IPS-18c (cell line): ENCODE measurements around the gene RAPGEF4.
"Not testable (repeated sequence)": the region's sequence is repeated elsewhere in the genome, so short reads cannot be mapped to it uniquely, and the experiment has no call there.

Source experiments
- H3K4me3 ChIP-seq: 2 replicates; pipeline ENCODE4 v1.7.0; 2013; ENCODE audit warnings: low read depth, mild to moderate bottlenecking, low read length, moderate library complexity; ENCODE audit not compliant: insufficient read depth
- H3K9me3 ChIP-seq: one replicate; pipeline ENCODE4 v1.6.1; 2013; ENCODE audit warnings: mild to moderate bottlenecking, low read length, moderate library complexity; ENCODE audit not compliant: control insufficient read depth, insufficient read depth

Gene RAPGEF4

GRCh38 chr2:173032032-173032431, 296.4 kb downstream of the RAPGEF4 start:
- H3K9me3 ChIP-seq: no peaks in the 10 kb centered on the region
- no peak overlapping the region for H3K4me3 ChIP-seq

DNA sequence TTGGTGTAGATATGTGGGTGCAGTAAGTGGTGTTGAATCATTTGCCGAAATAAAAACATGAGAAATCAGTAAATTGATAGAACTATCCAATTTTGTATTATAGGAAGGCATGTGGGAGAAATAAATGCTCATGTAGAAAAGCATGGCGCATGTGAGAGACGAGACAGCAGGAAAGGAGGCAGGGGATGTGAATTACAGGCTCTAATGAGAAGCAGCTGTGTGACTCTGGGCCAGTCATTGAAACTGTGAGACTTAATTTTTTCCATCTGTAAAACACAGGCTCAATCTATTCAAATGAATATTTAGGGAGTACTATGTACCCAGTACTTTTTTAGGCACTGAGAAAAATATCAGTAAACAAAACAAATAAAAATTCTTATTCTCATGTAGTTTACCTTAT, 297.4 kb downstream of the RAPGEF4 start:
- Histone ChIP-seq H3K4me3 (no peak overlapping the region), H3K9me3 (no peaks in the 10 kb centered on the region)

DNA sequence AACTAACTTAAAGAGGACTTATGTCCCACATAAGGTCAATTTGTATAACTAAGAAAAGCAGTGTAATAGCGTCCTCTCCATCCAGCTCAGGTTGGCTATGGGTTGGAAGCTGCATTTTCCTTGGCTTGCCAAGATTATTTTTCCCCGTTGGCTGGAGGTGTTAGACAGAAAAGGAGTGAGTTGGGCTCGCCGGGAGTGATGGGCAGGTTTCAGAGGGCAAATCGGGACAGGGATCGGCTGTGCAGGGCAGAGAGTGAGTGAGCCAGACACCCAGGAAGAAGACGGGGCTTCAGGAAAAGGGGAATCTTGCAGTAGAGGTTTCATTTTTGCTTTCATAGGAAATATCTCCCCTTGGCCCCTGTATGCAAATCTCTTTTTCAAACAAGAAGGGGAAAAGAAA, 298.5 kb downstream of the RAPGEF4 start:
- Histone ChIP-seq H3K9me3 (no peaks in the 10 kb centered on the region), H3K4me3 (no peak overlapping the region)

DNA sequence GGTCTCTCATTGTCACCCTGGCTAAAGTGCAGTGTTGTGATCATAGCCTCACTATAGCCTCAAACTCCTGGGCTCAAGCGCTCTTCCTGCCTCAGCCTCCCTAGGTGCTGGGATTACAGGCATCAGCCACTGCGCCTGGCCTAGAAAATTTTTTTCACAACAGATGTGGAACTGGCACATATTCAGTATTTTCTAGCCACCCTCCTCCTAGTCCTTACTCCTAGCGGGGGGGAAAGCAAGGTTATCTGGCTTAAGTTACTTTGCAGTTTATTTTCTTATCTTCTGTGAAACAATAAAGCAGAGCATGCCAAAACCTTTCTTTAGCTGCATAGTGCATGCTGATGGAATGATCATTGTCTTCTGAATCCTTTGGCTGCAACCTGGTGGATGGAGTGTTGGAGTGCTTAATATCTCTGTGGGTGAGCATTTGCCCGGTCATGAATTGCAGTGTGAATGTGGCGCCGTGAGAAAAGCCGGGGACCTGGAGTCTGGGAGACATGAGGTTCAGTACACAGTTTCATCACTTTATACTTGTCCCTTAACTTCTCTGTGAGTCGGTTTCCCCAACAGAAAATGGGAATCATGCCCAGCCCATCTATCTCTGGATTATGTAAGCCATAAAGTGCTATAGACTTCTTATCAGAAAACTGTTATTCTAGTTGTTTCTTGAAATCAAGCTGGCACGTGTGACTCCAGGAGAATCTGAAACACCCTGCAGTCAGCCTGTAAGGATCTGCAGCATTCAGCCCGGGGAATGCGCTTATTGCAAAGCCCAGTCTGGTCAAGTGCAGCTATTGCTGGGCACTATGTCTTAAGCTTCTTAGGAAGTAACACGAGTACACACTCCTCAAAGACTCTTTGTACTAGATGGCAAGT, 301.8 kb downstream of the RAPGEF4 start:
- Histone ChIP-seq H3K4me3 (no peak overlapping the region), H3K9me3 (no peaks in the 10 kb centered on the region)

- not testable (repeated sequence) for H3K4me3 ChIP-seq
These were observed 302.6 kb downstream of the RAPGEF4 start for GRCh38 chr2:173038257-173038656.

GRCh38 chr2:173040729-173041128, 305.1 kb downstream of the RAPGEF4 start:
- Histone ChIP-seq H3K9me3 (no peaks in the 10 kb centered on the region), H3K4me3 (no peak overlapping the region)

More at GRCh38 chr2:173038257-173038656, 302.6 kb downstream of the RAPGEF4 start:
- H3K9me3 ChIP-seq: not testable (repeated sequence)

DNA sequence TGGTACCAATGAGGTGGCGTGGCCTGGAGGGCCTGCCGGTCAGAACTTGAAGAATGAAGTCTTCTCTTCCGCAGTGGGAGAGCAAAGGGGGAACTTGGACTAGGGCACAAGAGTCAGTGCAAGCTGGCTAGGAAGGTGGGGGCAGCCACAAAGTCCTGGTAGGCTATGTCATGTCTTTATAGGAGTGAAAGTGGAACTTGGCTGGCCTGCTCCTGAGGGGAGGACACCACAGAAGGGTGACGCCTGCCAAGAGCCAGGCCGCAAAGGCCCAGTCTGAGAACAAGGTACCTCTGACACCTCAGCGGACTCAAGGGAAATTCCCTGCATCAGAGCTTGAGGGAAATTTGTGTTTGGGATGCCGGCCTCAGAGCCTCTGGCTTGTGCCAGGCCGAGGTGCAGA, 307.8 kb downstream of the RAPGEF4 start:
- Histone ChIP-seq H3K4me3 (no peak overlapping the region), H3K9me3 (no peaks in the 10 kb centered on the region)

DNA sequence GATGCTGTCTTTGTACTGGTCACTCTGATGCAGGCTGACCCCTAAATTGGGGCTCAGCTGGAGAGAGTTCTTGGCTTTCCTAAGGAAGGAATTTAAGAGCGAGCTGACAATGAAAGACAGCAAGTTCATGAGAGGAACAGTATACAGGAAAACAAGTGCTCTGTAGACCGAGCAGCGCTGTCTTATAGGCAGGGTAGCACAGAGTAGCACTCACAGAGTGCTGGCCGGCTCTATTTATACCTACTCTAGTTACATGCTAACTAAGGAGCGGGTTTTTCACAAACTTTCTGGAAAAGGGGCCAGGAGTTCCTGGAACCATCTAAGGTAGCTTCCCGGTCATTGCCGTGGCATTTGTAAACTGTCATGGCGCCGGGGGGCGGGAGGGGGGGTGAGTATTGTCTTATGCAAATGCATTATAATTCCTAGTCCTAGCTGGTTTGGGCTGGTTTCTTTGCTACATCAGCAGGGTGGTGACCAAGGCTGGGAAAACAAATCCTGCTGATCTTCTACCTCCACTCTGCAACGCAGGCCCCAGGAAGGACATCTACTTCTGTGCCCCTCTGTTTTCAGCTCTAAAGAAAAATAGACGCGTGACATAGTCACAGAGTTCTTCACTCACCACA, 308.4 kb downstream of the RAPGEF4 start:
- H3K4me3 ChIP-seq: no peak overlapping the region
- H3K9me3 ChIP-seq: no peaks in the 10 kb centered on the region

- H3K9me3 ChIP-seq: no peaks in the 10 kb centered on the region
- H3K4me3 ChIP-seq: no peak overlapping the region
These were observed 309.0 kb downstream of the RAPGEF4 start for GRCh38 chr2:173044686-173045085.

- Histone ChIP-seq H3K9me3 (no peaks in the 10 kb centered on the region), H3K4me3 (no peak overlapping the region)
These were observed 309.5 kb downstream of the RAPGEF4 start for GRCh38 chr2:173045181-173045580.

GRCh38 chr2:173048522-173048896, 312.9 kb downstream of the RAPGEF4 start:
- Histone ChIP-seq H3K4me3 (no peak overlapping the region), H3K9me3 (no peaks in the 10 kb centered on the region)

DNA sequence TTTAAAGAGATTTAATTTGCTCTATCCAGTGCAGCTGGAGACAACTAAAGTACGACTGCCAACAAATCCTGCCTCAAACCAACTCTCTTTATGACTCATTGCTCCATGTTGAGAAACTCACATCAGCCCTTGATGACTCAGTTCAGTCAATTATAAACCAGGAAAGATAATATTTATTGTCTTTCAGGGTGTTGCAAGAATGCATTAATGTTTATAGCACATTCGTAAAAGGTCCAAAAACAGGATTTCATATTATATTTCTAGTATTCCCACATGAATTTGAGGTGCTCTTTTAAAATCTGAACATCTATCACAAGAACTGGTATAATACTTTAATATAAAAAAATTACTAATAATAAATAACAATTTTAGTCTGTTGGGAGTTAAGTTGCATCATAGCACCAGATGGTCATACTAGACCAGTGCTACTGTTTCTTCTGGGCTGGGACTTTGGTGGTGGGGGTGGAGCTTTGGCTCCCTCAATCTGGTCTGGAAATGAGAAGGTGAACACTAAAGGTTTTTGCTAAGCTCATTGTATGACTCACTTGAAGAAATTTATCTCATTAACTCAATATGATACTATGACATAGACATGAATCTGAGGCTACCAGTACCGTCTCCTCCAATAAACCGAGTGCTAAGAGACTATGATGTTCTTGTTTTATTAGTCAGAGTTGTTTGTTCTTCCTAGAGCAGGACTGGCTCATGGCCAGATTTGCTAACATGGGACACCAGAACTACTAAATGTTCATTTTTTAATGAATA, 313.4 kb downstream of the RAPGEF4 start:
- no peaks in the 10 kb centered on the region for H3K9me3 ChIP-seq
- no peak overlapping the region for H3K4me3 ChIP-seq

- no peaks in the 10 kb centered on the region for H3K9me3 ChIP-seq
- H3K4me3 ChIP-seq: no peak overlapping the region
These were observed 314.2 kb downstream of the RAPGEF4 start for GRCh38 chr2:173049831-173050230.

GRCh38 chr2:173050684-173051083, 315.0 kb downstream of the RAPGEF4 start:
- H3K4me3 ChIP-seq: no peak overlapping the region
- no peaks in the 10 kb centered on the region for H3K9me3 ChIP-seq

DNA sequence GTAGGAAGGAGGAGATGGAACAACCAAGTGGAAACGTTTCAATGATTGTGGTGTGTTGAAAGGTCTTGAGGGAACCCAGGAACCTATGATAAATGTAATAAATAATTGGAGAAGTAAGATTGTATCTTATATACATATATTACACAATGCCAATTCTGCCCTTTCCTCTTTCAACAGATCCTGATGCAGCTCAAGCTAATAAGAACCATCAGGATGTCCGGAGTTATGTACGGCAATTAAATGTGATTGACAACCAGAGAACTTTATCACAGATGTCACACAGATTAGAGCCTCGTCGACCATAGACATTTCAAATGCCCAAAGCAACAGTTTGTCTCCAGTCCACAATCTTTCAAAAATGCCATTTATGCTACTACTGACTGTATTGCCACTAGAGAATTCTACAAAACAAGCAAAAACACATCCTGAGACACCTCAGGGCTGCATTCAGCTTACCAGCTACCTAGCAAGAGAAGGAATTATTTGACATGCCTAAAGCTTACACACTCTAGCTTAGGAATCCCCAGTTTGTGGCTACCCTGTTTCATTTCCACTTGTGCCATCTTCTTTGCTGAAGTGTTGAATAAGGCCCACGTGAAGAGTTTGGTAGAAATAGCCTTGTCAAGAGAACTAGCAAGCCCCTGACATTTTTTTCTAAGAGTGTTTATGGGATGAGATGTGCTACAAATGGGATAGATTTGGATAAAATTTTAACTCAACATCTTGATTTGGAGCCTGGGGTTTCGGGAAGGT, 316.0 kb downstream of the RAPGEF4 start:
- Histone ChIP-seq H3K4me3 (no peak overlapping the region), H3K9me3 (no peaks in the 10 kb centered on the region)

DNA sequence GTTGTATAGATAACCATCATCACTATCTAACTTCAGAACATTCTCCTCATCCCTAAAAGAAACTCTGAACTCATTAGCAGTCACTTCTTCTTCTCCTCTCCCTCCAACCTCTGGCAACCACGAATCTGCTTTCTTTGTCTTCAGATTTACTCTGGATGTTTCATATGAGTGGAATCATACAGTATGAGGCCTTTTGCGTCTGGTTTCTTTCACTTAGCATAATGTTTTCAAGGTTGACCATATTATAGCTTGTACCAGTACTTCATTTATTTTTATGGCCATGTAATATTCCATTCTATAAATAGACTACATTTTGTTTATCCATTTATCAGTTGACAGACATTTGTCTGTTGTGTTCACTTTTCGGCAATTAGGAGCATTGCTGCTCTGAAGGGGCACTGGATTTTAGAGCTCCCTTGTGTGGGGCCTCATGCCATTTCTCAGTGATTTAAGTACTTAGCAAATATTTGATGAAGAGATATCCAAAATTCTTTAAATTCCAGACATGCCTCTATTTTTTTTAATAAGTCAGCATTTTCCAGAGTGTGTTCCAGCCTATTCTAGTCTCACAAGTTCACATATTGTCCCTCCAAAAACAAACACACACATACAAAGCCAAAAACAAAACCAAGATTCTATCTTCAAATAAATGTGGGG, 317.5 kb downstream of the RAPGEF4 start:
- Histone ChIP-seq H3K4me3 (no peak overlapping the region), H3K9me3 (no peaks in the 10 kb centered on the region)

- no peaks in the 10 kb centered on the region for H3K9me3 ChIP-seq
- H3K4me3 ChIP-seq: no peak overlapping the region
These were observed 318.8 kb downstream of the RAPGEF4 start for GRCh38 chr2:173054466-173054865.
